ENCODE data around the gene PTPRD.

DNA sequence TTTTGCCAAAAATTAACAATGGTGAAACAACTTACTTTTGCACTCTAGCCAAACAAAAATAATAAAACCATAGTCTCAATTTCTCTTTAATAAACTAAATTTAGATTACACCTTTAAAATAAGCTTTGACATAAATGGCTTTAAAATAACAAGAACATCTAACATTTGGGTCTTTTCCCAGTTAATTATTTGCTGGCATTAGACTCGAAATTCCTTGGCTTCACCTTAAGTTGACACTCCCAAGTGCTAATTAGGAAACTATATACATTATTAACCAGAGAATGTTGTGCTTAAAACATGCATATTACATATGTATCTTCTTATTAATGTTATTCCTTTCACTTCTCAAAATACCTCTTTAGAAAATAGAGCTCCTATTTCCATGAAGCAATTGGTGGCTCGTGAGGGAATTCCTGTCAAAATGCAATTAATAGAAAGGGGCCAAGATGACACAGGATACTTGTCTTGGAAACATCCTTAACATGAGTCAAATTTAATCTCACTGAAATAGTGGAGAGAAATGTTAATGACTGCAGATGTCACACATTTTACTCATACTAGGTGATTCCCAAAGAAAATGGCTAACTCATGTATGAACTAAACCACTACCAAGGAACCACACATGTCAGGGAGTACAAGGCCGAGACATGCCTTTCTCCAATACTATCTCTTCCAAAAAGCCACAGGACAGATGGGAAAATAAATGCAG lies 1880.3 kb downstream of the PTPRD start:
- no peak for TF ChIP-seq EZH2 (IDR thresholded peaks at IDR 0.05; ENCODE audit: borderline replicate concordance, insufficient read depth, low read depth, low read length, poor library complexity, severe bottlenecking)
- TF ChIP-seq, protein P1, sequence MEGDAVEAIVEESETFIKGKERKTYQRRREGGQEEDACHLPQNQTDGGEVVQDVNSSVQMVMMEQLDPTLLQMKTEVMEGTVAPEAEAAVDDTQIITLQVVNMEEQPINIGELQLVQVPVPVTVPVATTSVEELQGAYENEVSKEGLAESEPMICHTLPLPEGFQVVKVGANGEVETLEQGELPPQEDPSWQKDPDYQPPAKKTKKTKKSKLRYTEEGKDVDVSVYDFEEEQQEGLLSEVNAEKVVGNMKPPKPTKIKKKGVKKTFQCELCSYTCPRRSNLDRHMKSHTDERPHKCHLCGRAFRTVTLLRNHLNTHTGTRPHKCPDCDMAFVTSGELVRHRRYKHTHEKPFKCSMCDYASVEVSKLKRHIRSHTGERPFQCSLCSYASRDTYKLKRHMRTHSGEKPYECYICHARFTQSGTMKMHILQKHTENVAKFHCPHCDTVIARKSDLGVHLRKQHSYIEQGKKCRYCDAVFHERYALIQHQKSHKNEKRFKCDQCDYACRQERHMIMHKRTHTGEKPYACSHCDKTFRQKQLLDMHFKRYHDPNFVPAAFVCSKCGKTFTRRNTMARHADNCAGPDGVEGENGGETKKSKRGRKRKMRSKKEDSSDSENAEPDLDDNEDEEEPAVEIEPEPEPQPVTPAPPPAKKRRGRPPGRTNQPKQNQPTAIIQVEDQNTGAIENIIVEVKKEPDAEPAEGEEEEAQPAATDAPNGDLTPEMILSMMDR (IDR thresholded peaks at IDR 0.05), result no peak

All from B cell (primary cell).